HCT116 (cell line): Measurements from ENCODE around the gene CTBP1. TPM values are rescaled to one million over a fixed set of nuclear protein-coding genes. Genes with fewer than 3 reads are reported as not detected.

Source experiments
- ATAC-seq: fragments of 200-7000 bp; cut with Tn5 transposase; 2 replicates; pipeline ENCODE4 v1.9.1; 2020; ENCODE audit warnings: mild to moderate bottlenecking, moderate library complexity
- BruUV-seq: library from RNA; stranded (reverse); fragments of 400-500 nt; replicated peaks from 2 replicates; lab custom pipeline; 2021; lab: Mats Ljungman, UMichigan
- CTCF ChIA-PET: fragments of 300-600 bp; sonication (Branson Sonifier 250); formaldehyde crosslinking; loops from one replicate; lab custom pipeline; 2021; ENCODE audit warnings: antibody characterized with exemption; lab: Charles Lee
- POLR2A ChIA-PET: fragments of 300-600, 350-600 bp; sonication (Branson Sonifier 250); formaldehyde crosslinking; loops from one replicate; lab custom pipeline; 2021; ENCODE audit warnings: antibody characterized with exemption; lab: Charles Lee
- RAD21 ChIA-PET, 2 experiments: fragments of 300-600 bp; sonication (Branson Sonifier 250); formaldehyde crosslinking; loops; one replicate each; lab custom pipeline; 2023; ENCODE audit warnings: low total read pairs in 2 of 2; ENCODE audit not compliant: uncharacterized antibody in 2 of 2, unreplicated experiment in 2 of 2, low non-redundant PET in 1 of 2; lab: Charles Lee
- DNase-seq: peaks from one replicate; pipeline ENCODE4 v3.0.0-alpha.2; 2010; ENCODE audit warnings: low read depth, low spot score
- H2AFZ ChIP-seq: fragments of 200-600 bp; shearing (Covaris generic), sonication (generic); 2 replicates; pipeline ENCODE4 v1.6.1; 2017; ENCODE audit warnings: low read depth, mixed run types, mixed read lengths, antibody characterized with exemption, low read length; ENCODE audit not compliant: poor library complexity, severe bottlenecking
- H3K27ac ChIP-seq: 2 replicates; pipeline ENCODE4 v1.5.1; 2012; ENCODE audit warnings: low read depth, low read length
- H3K27me3 ChIP-seq: fragments of 200-600 bp; sonication (generic); 2 replicates; pipeline ENCODE4 v1.6.1; 2016; ENCODE audit warnings: mixed run types, low read length, mixed read lengths; ENCODE audit not compliant: insufficient read depth
- H3K36me3 ChIP-seq, 2 experiments: fragments of 200-500 bp in 1 of 2; fragments of 200-600 bp in 1 of 2; sonication (Bioruptor generic) in 1 of 2; sonication (generic) in 1 of 2; 2 replicates each; pipeline versions ENCODE4 v1.5.1 to v1.6.1; 2014 to 2016; ENCODE audit warnings: low read length in 2 of 2, inconsistent platforms in 1 of 2, mixed read lengths in 1 of 2, mixed run types in 1 of 2; ENCODE audit not compliant: insufficient read depth in 2 of 2, control insufficient read depth in 1 of 2
- H3K4me1 ChIP-seq, 2 experiments: fragments of 200-600 bp in 1 of 2; sonication (generic) in 1 of 2; 2 replicates each; pipeline versions ENCODE4 v1.5.1 to v1.6.1; 2012 to 2017; ENCODE audit warnings: low read length in 2 of 2, inconsistent platforms in 1 of 2, mild to moderate bottlenecking in 1 of 2, mixed read lengths in 1 of 2, mixed run types in 1 of 2, moderate library complexity in 1 of 2; ENCODE audit not compliant: insufficient read depth in 2 of 2, control insufficient read depth in 1 of 2
- H3K4me2 ChIP-seq: fragments of 200-600 bp; sonication (generic); 2 replicates; pipeline ENCODE4 v1.6.1; 2017; ENCODE audit warnings: mixed run types, low read length, mixed read lengths
- H3K4me3 ChIP-seq, 2 experiments: fragments of 200-600 bp in 1 of 2; sonication (generic) in 1 of 2; replicated peaks in 1 of 2; 2 replicates each; pipeline ENCODE4 v1.5.1; 2011 to 2016; ENCODE audit warnings: low read length in 2 of 2, control low read depth in 1 of 2, low read depth in 1 of 2, mild to moderate bottlenecking in 1 of 2, mixed read lengths in 1 of 2, mixed run types in 1 of 2
- H3K79me2 ChIP-seq: fragments of 200-600 bp; sonication (generic); 2 replicates; pipeline ENCODE4 v1.6.1; 2017; ENCODE audit warnings: mild to moderate bottlenecking, mixed run types, low read length, moderate library complexity, mixed read lengths; ENCODE audit not compliant: insufficient read depth
- H3K9ac ChIP-seq: fragments of 200-600 bp; sonication (generic); 2 replicates; pipeline ENCODE4 v1.6.1; 2016; ENCODE audit warnings: low read length, mixed read lengths
- H3K9me2 ChIP-seq: fragments of 200-600 bp; sonication (generic), shearing (Covaris generic); 2 replicates; pipeline ENCODE4 v1.6.1; 2017; ENCODE audit warnings: mixed run types, mild to moderate bottlenecking, moderate library complexity; ENCODE audit not compliant: insufficient read depth
- H3K9me3 ChIP-seq, 2 experiments: fragments of 200-500 bp in 1 of 2; fragments of 200-600 bp in 1 of 2; sonication (Bioruptor generic) in 1 of 2; sonication (generic) in 1 of 2; 2 replicates each; pipeline ENCODE4 v1.6.1; 2014 to 2017; ENCODE audit warnings: low read length in 2 of 2, mixed read lengths in 2 of 2, inconsistent platforms in 1 of 2, low read depth in 1 of 2, mild to moderate bottlenecking in 1 of 2, mixed run types in 1 of 2, moderate library complexity in 1 of 2; ENCODE audit not compliant: control insufficient read depth in 1 of 2, insufficient read depth in 1 of 2
- H4K20me1 ChIP-seq: fragments of 200-600 bp; sonication (generic), shearing (Covaris generic); 2 replicates; pipeline ENCODE4 v1.6.1; 2017; ENCODE audit warnings: mixed run types, mild to moderate bottlenecking, moderate library complexity; ENCODE audit not compliant: insufficient read depth
- CBX3 ChIP-seq: IDR thresholded peaks from 2 replicates; pipeline ENCODE4 v1.6.1; 2012; ENCODE audit warnings: low read depth
- CEBPB ChIP-seq: IDR thresholded peaks from 2 replicates; pipeline ENCODE4 v1.6.1; 2012; ENCODE audit warnings: low read depth
- EGR1 ChIP-seq: IDR thresholded peaks from 2 replicates; pipeline ENCODE4 v1.6.1; 2012; ENCODE audit warnings: low read depth
- ELF1 ChIP-seq: IDR thresholded peaks from 2 replicates; pipeline ENCODE4 v1.6.1; 2012; ENCODE audit warnings: low read depth, borderline replicate concordance
- EZH2phosphoT487 ChIP-seq: fragments of 200-600 bp; IDR thresholded peaks from 2 replicates; pipeline ENCODE4 v1.6.1; 2018; ENCODE audit warnings: antibody characterized with exemption, borderline replicate concordance
- FOSL1 ChIP-seq: IDR thresholded peaks from 2 replicates; pipeline ENCODE4 v1.6.1; 2012; ENCODE audit warnings: low read depth
- JUND ChIP-seq: IDR thresholded peaks from 2 replicates; pipeline ENCODE4 v1.6.1; 2012
- POLR2AphosphoS5 ChIP-seq: IDR thresholded peaks from 2 replicates; pipeline ENCODE4 v1.6.1; 2011; ENCODE audit warnings: mild to moderate bottlenecking, low read depth, low read length, moderate library complexity
- RAD21 ChIP-seq: IDR thresholded peaks from 2 replicates; pipeline ENCODE4 v1.6.1; 2012; ENCODE audit warnings: low read depth, mild to moderate bottlenecking
- YY1 ChIP-seq: IDR thresholded peaks from 2 replicates; pipeline ENCODE4 v1.6.1; 2011; ENCODE audit warnings: low read length, low read depth, moderate library complexity, mild to moderate bottlenecking; ENCODE audit not compliant: insufficient replicate concordance; ENCODE audit errors: extremely low read depth
- ZFX ChIP-seq: fragments of 450-650 bp; IDR thresholded peaks from 2 replicates; pipeline ENCODE4 v1.6.1; 2017
- ZNF274 ChIP-seq: fragments of 200-500 bp; sonication (Bioruptor generic); IDR thresholded peaks from 2 replicates; pipeline ENCODE4 v1.6.1; 2014; ENCODE audit warnings: mild to moderate bottlenecking, low read depth, low read length, inconsistent platforms
- intact Hi-C: fragments of 100-400 bp; cut with micrococcal nuclease; formaldehyde crosslinking; loops from 2 replicates; pipeline ENCODE4 v1.10.0; 2022
- total RNA-seq: library from RNA; stranded (reverse); gene quantifications from one replicate; pipeline ENCODE4 v1.2.1, GENCODE V29; 2021; ENCODE audit not compliant: unreplicated experiment
- TF ChIP-seq, protein P1 (sequence below), 3 experiments: fragments of 200-600 bp in 1 of 3; sonication (generic) in 1 of 3; IDR thresholded peaks in 2 of 3; conservative IDR thresholded peaks in 1 of 3; 2 replicates each; pipeline ENCODE4 v1.5.1; 2012 to 2017; ENCODE audit warnings: low read depth in 2 of 3, low read length in 2 of 3, antibody characterized with exemption in 1 of 3, borderline replicate concordance in 1 of 3, control low read depth in 1 of 3, mild to moderate bottlenecking in 1 of 3, mixed read lengths in 1 of 3, mixed run types in 1 of 3, moderate library complexity in 1 of 3; ENCODE audit not compliant: insufficient read depth in 1 of 3
- TF ChIP-seq, protein P2 (sequence below): IDR thresholded peaks from 2 replicates; pipeline ENCODE4 v1.6.1; 2012
- TF ChIP-seq, protein P3 (sequence below): IDR thresholded peaks from 2 replicates; pipeline ENCODE4 v1.6.1; 2012; ENCODE audit warnings: low read depth

The CTBP1 gene
- total RNA-seq, 1 experiment from 2014 or later = 175 TPM

DNA sequence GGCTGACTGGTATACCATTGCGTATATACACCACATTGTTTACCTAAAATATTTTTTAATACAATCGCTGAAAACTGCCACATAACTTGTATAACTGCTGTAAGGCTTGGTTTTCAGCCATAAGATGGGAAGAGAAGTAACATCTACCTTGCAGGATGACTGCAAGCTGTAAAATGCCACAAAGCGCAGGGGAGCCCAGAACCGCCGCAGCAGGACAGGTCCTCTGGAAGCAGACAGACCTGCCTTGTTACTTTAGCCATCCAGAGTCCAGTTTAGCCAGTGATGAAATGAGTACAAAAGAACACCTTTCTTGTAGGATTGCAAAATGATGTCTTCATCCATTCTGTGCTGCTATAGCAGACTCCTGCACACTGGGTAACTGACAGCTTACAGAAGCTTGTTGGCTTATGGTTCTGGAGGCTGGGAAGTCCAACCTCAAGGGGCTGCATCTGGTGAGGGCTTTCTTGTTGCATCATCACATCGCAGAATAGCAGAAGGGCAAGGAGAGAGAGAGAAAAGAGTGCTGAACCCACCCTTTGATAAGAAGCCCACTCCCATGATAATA is 4.1 kb upstream of the CTBP1 start:
- intact Hi-C loops = no loop called here
- no peak for ATAC-seq
- RAD21 ChIA-PET = no interaction called here

More for the DNA sequence above, 4.1 kb upstream of the CTBP1 start:
- H3K9me3 ChIP-seq = peaks cover 3 to 5% of the 10 kb centered on the region in 2 experiments; a peak in 1 of 4 replicates
- TF ChIP-seq, protein P1, sequence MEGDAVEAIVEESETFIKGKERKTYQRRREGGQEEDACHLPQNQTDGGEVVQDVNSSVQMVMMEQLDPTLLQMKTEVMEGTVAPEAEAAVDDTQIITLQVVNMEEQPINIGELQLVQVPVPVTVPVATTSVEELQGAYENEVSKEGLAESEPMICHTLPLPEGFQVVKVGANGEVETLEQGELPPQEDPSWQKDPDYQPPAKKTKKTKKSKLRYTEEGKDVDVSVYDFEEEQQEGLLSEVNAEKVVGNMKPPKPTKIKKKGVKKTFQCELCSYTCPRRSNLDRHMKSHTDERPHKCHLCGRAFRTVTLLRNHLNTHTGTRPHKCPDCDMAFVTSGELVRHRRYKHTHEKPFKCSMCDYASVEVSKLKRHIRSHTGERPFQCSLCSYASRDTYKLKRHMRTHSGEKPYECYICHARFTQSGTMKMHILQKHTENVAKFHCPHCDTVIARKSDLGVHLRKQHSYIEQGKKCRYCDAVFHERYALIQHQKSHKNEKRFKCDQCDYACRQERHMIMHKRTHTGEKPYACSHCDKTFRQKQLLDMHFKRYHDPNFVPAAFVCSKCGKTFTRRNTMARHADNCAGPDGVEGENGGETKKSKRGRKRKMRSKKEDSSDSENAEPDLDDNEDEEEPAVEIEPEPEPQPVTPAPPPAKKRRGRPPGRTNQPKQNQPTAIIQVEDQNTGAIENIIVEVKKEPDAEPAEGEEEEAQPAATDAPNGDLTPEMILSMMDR (IDR thresholded peaks at IDR 0.05 in 2 of 3, conservative IDR thresholded peaks at IDR 0.05 in 1 of 3; ENCODE audit: borderline replicate concordance in 1 of 3, insufficient read depth in 1 of 3, low read depth in 2 of 3, low read length in 2 of 3) = no peak
- TF ChIP-seq POLR2AphosphoS5 (no peak), JUND (no peak), RAD21 (no peak), YY1 (no peak), ZNF274 (no peak), FOSL1 (no peak), ELF1 (no peak), EZH2phosphoT487 (no peak), CEBPB (no peak), CBX3 (no peak), ZFX (no peak), EGR1 (no peak)
- TF ChIP-seq, protein P2, sequence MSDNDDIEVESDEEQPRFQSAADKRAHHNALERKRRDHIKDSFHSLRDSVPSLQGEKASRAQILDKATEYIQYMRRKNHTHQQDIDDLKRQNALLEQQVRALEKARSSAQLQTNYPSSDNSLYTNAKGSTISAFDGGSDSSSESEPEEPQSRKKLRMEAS = no peak
- TF ChIP-seq, protein P3, sequence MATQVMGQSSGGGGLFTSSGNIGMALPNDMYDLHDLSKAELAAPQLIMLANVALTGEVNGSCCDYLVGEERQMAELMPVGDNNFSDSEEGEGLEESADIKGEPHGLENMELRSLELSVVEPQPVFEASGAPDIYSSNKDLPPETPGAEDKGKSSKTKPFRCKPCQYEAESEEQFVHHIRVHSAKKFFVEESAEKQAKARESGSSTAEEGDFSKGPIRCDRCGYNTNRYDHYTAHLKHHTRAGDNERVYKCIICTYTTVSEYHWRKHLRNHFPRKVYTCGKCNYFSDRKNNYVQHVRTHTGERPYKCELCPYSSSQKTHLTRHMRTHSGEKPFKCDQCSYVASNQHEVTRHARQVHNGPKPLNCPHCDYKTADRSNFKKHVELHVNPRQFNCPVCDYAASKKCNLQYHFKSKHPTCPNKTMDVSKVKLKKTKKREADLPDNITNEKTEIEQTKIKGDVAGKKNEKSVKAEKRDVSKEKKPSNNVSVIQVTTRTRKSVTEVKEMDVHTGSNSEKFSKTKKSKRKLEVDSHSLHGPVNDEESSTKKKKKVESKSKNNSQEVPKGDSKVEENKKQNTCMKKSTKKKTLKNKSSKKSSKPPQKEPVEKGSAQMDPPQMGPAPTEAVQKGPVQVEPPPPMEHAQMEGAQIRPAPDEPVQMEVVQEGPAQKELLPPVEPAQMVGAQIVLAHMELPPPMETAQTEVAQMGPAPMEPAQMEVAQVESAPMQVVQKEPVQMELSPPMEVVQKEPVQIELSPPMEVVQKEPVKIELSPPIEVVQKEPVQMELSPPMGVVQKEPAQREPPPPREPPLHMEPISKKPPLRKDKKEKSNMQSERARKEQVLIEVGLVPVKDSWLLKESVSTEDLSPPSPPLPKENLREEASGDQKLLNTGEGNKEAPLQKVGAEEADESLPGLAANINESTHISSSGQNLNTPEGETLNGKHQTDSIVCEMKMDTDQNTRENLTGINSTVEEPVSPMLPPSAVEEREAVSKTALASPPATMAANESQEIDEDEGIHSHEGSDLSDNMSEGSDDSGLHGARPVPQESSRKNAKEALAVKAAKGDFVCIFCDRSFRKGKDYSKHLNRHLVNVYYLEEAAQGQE = no peak
- ChIA-PET CTCF (no interaction called here), POLR2A (no interaction called here)
- peaks cover 10% of the 10 kb centered on the region; the same call in 1 of the 2 replicates for H3K79me2 ChIP-seq
- H3K4me3 ChIP-seq = no peak overlapping the region
- 0 out of 4 replicates have a peak, but pooled peaks cover 0 to 5% of the 10 kb centered on the region in 2 experiments for H3K36me3 ChIP-seq
- H3K9ac ChIP-seq = no peak overlapping the region
- H3K4me1 ChIP-seq = peaks cover 7 to 11% of the 10 kb centered on the region in 2 experiments
- no TSS peak for BruUV-seq
- H3K27me3 ChIP-seq = no peaks in the 10 kb centered on the region
- no peak overlapping the region for H3K27ac ChIP-seq
- DNase-seq = no peak
- no peak overlapping the region for H3K4me2 ChIP-seq
- no peak overlapping the region for H2AFZ ChIP-seq
- H3K9me2 ChIP-seq = no peaks in the 10 kb centered on the region
- H4K20me1 ChIP-seq = no peaks in the 10 kb centered on the region
